Non-pigmented ciliary epithelial cell (primary cell): ENCODE data around the gene PHLPP1.
"Not testable (repeated sequence)": the region's sequence is repeated elsewhere in the genome, so short reads cannot be mapped to it uniquely, and the experiment has no call there.

Source experiments
- DNase-seq: peaks from one replicate; pipeline ENCODE4 v3.0.0-alpha.2; 2010; ENCODE audit warnings: low read depth

Gene PHLPP1

GRCh38 chr18:62715436-62715758, at the start of gene PHLPP1:
Gene PHLPP1 (plus strand): TSS chr18:62715541. CDS start chr18:62715684, 143 bp downstream.
- no peak for DNase-seq

GRCh38 chr18:62669225-62669624, 46.1 kb upstream of the PHLPP1 start:
- DNase-seq = no peak

- DNase-seq = no peak
Measured at GRCh38 chr18:62670573-62670972, 44.8 kb upstream of the PHLPP1 start.

GRCh38 chr18:62672600-62672999, 42.7 kb upstream of the PHLPP1 start:
- no peak for DNase-seq

- DNase-seq = no peak
Measured at GRCh38 chr18:62678847-62679485, 36.4 kb upstream of the PHLPP1 start.

- DNase-seq = no peak
Measured at GRCh38 chr18:62682371-62682770, 33.0 kb upstream of the PHLPP1 start.

- no peak for DNase-seq
Measured at GRCh38 chr18:62683935-62684334, 31.4 kb upstream of the PHLPP1 start.

- DNase-seq = no peak
Measured at GRCh38 chr18:62688743-62689317, 26.5 kb upstream of the PHLPP1 start.

- DNase-seq = no peak
Measured at GRCh38 chr18:62690236-62690815, 25.0 kb upstream of the PHLPP1 start.

- no peak for DNase-seq
Measured at GRCh38 chr18:62693659-62694058, 21.7 kb upstream of the PHLPP1 start.

- no peak for DNase-seq
Measured at GRCh38 chr18:62697636-62698035, 17.7 kb upstream of the PHLPP1 start.

- DNase-seq = no peak
Measured at GRCh38 chr18:62702259-62702658, 13.1 kb upstream of the PHLPP1 start.

GRCh38 chr18:62706879-62707278, 8.5 kb upstream of the PHLPP1 start:
- not testable (repeated sequence) for DNase-seq

GRCh38 chr18:62709908-62710307, 5.4 kb upstream of the PHLPP1 start:
- DNase-seq = not testable (repeated sequence)

- no peak for DNase-seq
Measured at GRCh38 chr18:62710417-62710816, 4.9 kb upstream of the PHLPP1 start.

GRCh38 chr18:62711781-62712180, 3.6 kb upstream of the PHLPP1 start:
- DNase-seq = no peak

- DNase-seq = no peak
Measured at GRCh38 chr18:62713651-62714247, 1.6 kb upstream of the PHLPP1 start.

GRCh38 chr18:62714671-62715435, 488 bp upstream of the PHLPP1 start:
- DNase-seq = peak; percentile 100

GRCh38 chr18:62715759-62716615, 646 bp downstream of the PHLPP1 start:
- no peak for DNase-seq

GRCh38 chr18:62716619-62717168, 1.4 kb downstream of the PHLPP1 start:
- no peak for DNase-seq

- DNase-seq = no peak
Measured at GRCh38 chr18:62717169-62717924, 2.0 kb downstream of the PHLPP1 start.
